GM12801 (cell line): ENCODE results near the gene GDPD4.

Experiments
- CTCF ChIP-seq: IDR thresholded peaks from one replicate; pipeline ENCODE4 v1.5.1; 2011; ENCODE audit warnings: control low read depth; ENCODE audit not compliant: insufficient read length; ENCODE audit errors: extremely low read depth

The GDPD4 gene

GRCh38 chr11:77203901-77204753 lies 97.4 kb downstream of the GDPD4 start:
- TF ChIP-seq CTCF = no peak

GRCh38 chr11:77202941-77203900 lies 98.3 kb downstream of the GDPD4 start:
- TF ChIP-seq CTCF = no peak

- TF ChIP-seq CTCF = no peak
Measured at GRCh38 chr11:77201991-77202841, 99.3 kb downstream of the GDPD4 start.

GRCh38 chr11:77201370-77201769 lies 100.1 kb downstream of the GDPD4 start:
- TF ChIP-seq CTCF = no peak

- TF ChIP-seq CTCF = no peak
Measured at GRCh38 chr11:77200351-77201268, 100.9 kb downstream of the GDPD4 start.

GRCh38 chr11:77199137-77199745 lies 102.2 kb downstream of the GDPD4 start:
- no peak for TF ChIP-seq CTCF
